GM18505 (cell line): ENCODE results near the gene DTNBP1.

Source experiments
- ATAC-seq: cut with Tn5 transposase; IDR thresholded peaks from one replicate; pipeline ENCODE4 v1.9.1; 2021; ENCODE audit not compliant: unreplicated experiment
- POLR2A ChIP-seq: IDR thresholded peaks from 4 replicates; pipeline ENCODE4 v1.6.1; 2011; ENCODE audit warnings: borderline replicate concordance; ENCODE audit not compliant: insufficient read depth, insufficient read length; ENCODE audit errors: extremely low read depth

Gene DTNBP1

GRCh38 chr6:15627821-15628220 is 35.0 kb downstream of the DTNBP1 start:
- ATAC-seq: no peak
- TF ChIP-seq POLR2A: no peak

- TF ChIP-seq POLR2A: no peak
- no peak for ATAC-seq
Observed at GRCh38 chr6:15626878-15627674, 35.8 kb downstream of the DTNBP1 start.

DNA sequence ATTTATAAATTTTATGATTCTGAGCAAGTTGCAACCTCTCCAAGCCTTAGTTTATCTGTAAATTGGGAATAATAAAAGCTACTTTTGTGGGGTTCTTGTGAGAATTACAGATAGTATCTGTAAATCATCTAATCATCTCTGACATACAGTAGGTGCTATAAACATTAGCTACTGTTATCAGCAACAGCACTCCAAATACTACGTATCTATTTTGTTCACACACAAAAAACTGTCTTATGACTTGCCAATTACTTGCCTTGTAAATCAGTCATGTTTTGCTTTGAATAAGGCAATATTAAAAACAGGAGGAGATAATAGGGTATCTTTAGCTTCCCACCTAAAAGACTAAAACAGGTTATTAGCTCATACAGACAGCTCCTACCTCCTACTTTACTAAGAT is 36.7 kb downstream of the DTNBP1 start:
- no peak for ATAC-seq

GRCh38 chr6:15623276-15624116 is 39.3 kb downstream of the DTNBP1 start:
- TF ChIP-seq POLR2A: no peak
- ATAC-seq: no peak

More for the DNA sequence above, 36.7 kb downstream of the DTNBP1 start:
- TF ChIP-seq POLR2A: no peak

DNA sequence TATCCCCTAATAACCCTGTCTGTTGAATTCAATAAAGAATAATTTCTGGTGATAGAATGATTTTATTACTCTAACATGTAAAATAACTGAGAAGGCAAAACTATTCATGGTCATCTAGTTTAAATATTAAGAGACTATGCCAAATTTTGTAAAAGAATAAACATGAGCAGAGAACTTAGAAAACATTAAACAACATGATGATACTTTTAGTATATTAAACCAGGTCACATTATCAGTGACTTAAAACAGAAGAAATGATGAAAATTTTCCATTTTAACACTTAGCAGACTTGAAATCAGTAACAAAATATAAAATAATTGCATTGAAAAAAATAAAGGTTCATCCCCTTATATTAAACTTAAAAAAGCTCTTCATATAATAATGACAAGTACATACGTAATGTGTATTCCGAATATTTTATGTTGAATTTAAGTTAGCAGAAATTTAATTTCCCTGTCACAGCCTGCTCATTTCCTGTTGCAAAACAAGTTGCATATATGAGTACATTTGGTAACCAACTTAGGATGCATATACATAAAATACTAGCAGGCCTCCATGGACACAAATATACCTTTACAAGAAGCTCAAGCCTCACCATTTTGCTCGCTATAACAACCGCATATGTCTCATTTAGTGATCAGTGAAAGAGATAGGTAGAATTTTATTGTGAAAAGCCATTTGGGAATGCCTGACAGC is 40.6 kb downstream of the DTNBP1 start:
- TF ChIP-seq POLR2A: no peak
- ATAC-seq: no peak

- ATAC-seq: peak; percentile 87
- TF ChIP-seq POLR2A: peak; percentile 25
Observed at GRCh38 chr6:15621203-15622044, 41.4 kb downstream of the DTNBP1 start.

DNA sequence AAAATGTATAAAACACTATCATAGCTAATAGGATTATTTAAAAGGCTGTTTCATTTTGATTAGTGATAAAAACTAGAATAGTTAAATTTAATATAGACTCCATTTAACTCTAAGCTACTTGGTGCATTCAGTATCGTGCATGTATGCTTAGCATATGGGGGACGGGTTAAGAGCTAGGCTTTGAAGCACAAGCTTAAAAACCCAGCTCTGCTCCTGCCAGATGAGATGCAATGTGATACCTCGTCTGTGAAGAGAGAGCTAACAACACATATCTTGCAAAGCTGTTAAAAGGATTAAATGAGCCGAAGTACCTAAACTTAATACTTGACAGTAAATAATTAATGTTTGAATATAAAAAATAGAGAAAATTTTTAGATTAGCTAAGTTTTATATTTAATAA is 42.2 kb downstream of the DTNBP1 start:
- no peak for TF ChIP-seq POLR2A
- ATAC-seq: no peak

DNA sequence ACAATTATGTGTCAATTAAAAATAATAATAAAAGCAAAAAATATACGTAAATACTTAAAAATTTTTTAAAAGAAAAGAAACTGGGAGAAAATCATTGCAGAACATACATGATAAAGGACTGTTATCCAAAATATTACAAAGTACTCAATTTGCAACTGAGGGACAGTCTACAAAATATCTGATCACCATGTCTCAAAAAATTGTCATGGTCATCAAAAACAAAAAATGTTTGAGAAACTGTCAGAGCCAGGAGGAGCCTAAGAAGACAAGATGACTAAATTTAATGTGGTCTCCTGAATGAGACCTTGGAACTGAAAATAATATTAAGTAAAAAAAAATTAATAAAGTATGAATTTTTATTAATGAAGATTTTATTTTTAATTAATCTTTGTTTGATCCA is 43.5 kb downstream of the DTNBP1 start:
- TF ChIP-seq POLR2A: no peak
- no peak for ATAC-seq

GRCh38 chr6:15618685-15619084 is 44.1 kb downstream of the DTNBP1 start:
- no peak for ATAC-seq
- TF ChIP-seq POLR2A: no peak

GRCh38 chr6:15616261-15616660 is 46.6 kb downstream of the DTNBP1 start:
- no peak for ATAC-seq
- no peak for TF ChIP-seq POLR2A

DNA sequence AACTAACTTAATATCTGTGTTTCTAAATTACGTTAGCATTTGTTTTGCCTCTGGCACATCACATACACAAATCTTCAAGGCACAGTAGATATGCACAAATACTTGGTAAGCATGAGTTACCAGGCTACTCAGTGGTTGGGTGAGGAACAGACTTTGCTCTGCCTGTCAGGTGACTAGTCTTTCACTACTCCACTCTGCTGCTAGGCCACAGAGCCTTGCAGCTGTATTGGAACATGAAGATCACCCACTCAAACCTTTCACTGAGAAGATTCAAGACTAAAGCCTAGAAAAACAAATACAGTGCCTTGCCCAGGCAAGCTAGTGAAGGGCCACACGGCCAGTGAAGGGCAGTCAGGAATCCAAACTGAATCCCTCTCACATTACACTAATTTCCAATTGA is 47.0 kb downstream of the DTNBP1 start:
- TF ChIP-seq POLR2A: no peak
- ATAC-seq: no peak

DNA sequence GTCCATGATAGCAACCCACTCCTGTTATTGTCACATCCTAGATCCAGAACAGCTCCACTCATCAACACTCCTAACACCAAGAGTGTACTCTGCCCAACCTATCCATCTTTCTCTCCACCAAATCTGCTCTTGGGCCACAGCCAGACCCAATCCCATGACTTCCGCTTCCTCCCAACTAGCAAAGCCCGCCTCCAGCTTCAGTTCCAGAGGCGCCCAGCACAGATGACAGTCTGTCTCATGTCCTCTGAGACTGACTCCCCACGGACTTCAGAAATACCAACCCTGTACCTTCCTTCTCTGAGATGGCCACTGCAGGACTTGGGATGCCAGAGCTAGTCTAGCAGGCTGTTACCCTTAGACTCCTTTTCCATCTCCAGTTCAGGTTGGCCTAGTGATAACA is 48.6 kb downstream of the DTNBP1 start:
- no peak for ATAC-seq

More for the DNA sequence above, 48.6 kb downstream of the DTNBP1 start:
- no peak for TF ChIP-seq POLR2A
